Liver (tissue), 9 donors: ENCODE results near the gene AHI1. TPM values are rescaled to one million over a fixed set of nuclear protein-coding genes. Genes with fewer than 3 reads are reported as not detected.

ENCODE experiments used
- DNase-seq: peaks from one replicate; pipeline ENCODE4 v3.0.0-alpha.2; 2017; ENCODE audit warnings: low spot score
- H3K27ac ChIP-seq, 2 donors: one replicate each; pipeline ENCODE4 v1.7.0; 2013; ENCODE audit warnings: inconsistent platforms in 2 of 2, low read length in 2 of 2, control low read depth in 1 of 2, low read depth in 1 of 2, mild to moderate bottlenecking in 1 of 2
- H3K27me3 ChIP-seq, 4 donors: one replicate each; pipeline versions ENCODE4 v1.6.1 to v1.7.0; 2013; ENCODE audit warnings: low read length in 3 of 4, inconsistent platforms in 1 of 4, mild to moderate bottlenecking in 1 of 4, moderate library complexity in 1 of 4; ENCODE audit not compliant: control insufficient read depth in 4 of 4, insufficient read depth in 4 of 4
- H3K36me3 ChIP-seq, 4 donors: one replicate each; pipeline versions ENCODE4 v1.6.1 to v1.7.0; 2013; ENCODE audit warnings: low read length in 3 of 4, mild to moderate bottlenecking in 3 of 4, low read depth in 1 of 4, moderate library complexity in 1 of 4; ENCODE audit not compliant: control insufficient read depth in 4 of 4, insufficient read depth in 3 of 4
- H3K4me1 ChIP-seq, 4 donors: one replicate each; pipeline versions ENCODE4 v1.6.1 to v1.7.0; 2013; ENCODE audit warnings: low read length in 3 of 4, mild to moderate bottlenecking in 3 of 4, moderate library complexity in 1 of 4; ENCODE audit not compliant: control insufficient read depth in 4 of 4, insufficient read depth in 4 of 4
- H3K4me3 ChIP-seq, 3 donors: one replicate each; pipeline versions ENCODE4 v1.6.1 to v1.7.0; 2013; ENCODE audit warnings: low read length in 3 of 3, control low read depth in 1 of 3, low read depth in 1 of 3, mild to moderate bottlenecking in 1 of 3
- H3K9ac ChIP-seq, 2 donors: one replicate each; pipeline ENCODE4 v1.7.0; 2013; ENCODE audit warnings: low read length in 2 of 2, mild to moderate bottlenecking in 2 of 2, moderate library complexity in 2 of 2, control low read depth in 1 of 2, low read depth in 1 of 2
- H3K9me3 ChIP-seq, 4 donors: one replicate each; pipeline versions ENCODE4 v1.6.1 to v1.7.0; 2013; ENCODE audit warnings: low read length in 3 of 4; ENCODE audit not compliant: control insufficient read depth in 4 of 4
- ATF3 ChIP-seq: IDR thresholded peaks from 2 replicates; pipeline ENCODE4 v1.6.1; 2016; ENCODE audit warnings: antibody characterized with exemption
- CTCF ChIP-seq: fragments of 150-350 bp; IDR thresholded peaks from 2 replicates; pipeline ENCODE4 v1.5.1; 2017; ENCODE audit warnings: improper control_type of control experiment, low read depth, low read length; ENCODE audit not compliant: missing input control
- EGR1 ChIP-seq, 2 donors: IDR thresholded peaks; 2 replicates each; pipeline ENCODE4 v1.6.1; 2016 to 2018; ENCODE audit warnings: antibody characterized with exemption in 2 of 2, low read depth in 2 of 2
- FOXA1 ChIP-seq: IDR thresholded peaks from 2 replicates; pipeline ENCODE4 v1.6.1; 2016; ENCODE audit warnings: antibody characterized with exemption
- FOXA2 ChIP-seq: IDR thresholded peaks from 2 replicates; pipeline ENCODE4 v1.6.1; 2016; ENCODE audit warnings: antibody characterized with exemption
- GABPA ChIP-seq, 2 donors: IDR thresholded peaks in 1 of 2; conservative IDR thresholded peaks in 1 of 2; 2 replicates each; pipeline ENCODE4 v1.6.1; 2016; ENCODE audit warnings: antibody characterized with exemption in 2 of 2, mild to moderate bottlenecking in 1 of 2, moderate library complexity in 1 of 2
- HNF4A ChIP-seq, 2 donors: conservative IDR thresholded peaks; 2 replicates each; pipeline ENCODE4 v1.6.1; 2016; ENCODE audit warnings: antibody characterized with exemption in 2 of 2, mild to moderate bottlenecking in 2 of 2
- HNF4G ChIP-seq: IDR thresholded peaks from 2 replicates; pipeline ENCODE4 v1.6.1; 2016; ENCODE audit warnings: antibody characterized with exemption
- JUND ChIP-seq, 2 donors: IDR thresholded peaks; 2 replicates each; pipeline ENCODE4 v1.6.1; 2016; ENCODE audit warnings: antibody characterized with exemption in 2 of 2
- MAX ChIP-seq: IDR thresholded peaks from 2 replicates; pipeline ENCODE4 v1.6.1; 2016; ENCODE audit warnings: antibody characterized with exemption
- NR2F2 ChIP-seq: IDR thresholded peaks from 2 replicates; pipeline ENCODE4 v1.6.1; 2016; ENCODE audit warnings: antibody characterized with exemption
- RAD21 ChIP-seq, 2 donors: IDR thresholded peaks; 2 replicates each; pipeline ENCODE4 v1.6.1; 2016; ENCODE audit warnings: antibody characterized with exemption in 2 of 2, mild to moderate bottlenecking in 2 of 2
- REST ChIP-seq: IDR thresholded peaks from 2 replicates; pipeline ENCODE4 v1.6.1; 2016; ENCODE audit warnings: antibody characterized with exemption, mild to moderate bottlenecking
- RXRA ChIP-seq, 2 donors: IDR thresholded peaks; 2 replicates each; pipeline ENCODE4 v1.6.1; 2017 to 2018; ENCODE audit warnings: antibody characterized with exemption in 2 of 2, mild to moderate bottlenecking in 1 of 2
- SP1 ChIP-seq: IDR thresholded peaks from 2 replicates; pipeline ENCODE4 v1.6.1; 2018; ENCODE audit warnings: antibody characterized with exemption, mild to moderate bottlenecking
- TAF1 ChIP-seq: conservative IDR thresholded peaks from 2 replicates; pipeline ENCODE4 v1.6.1; 2016; ENCODE audit warnings: antibody characterized with exemption, mild to moderate bottlenecking
- YY1 ChIP-seq: IDR thresholded peaks from 2 replicates; pipeline ENCODE4 v1.6.1; 2016; ENCODE audit warnings: antibody characterized with exemption, mild to moderate bottlenecking
- ZBTB33 ChIP-seq: IDR thresholded peaks from 2 replicates; pipeline ENCODE4 v1.6.1; 2016; ENCODE audit warnings: antibody characterized with exemption
- WGBS: extraction: QIAGEN DNeasy Blood & Tissue Kit; methylation state at CpG from one replicate; pipeline ENCODE4 v1.1.7; 2013; 5-methylcytosine and 5-hydroxymethylcytosine counted together
- polyA plus RNA-seq, 2 donors: library from polyadenylated mRNA; stranded (reverse) in 1 of 2; unstranded in 1 of 2; fragments of 200-250 nt in 1 of 2; fragments of >200 nt in 1 of 2; fragmentation: Nextera tagmentation in 1 of 2; extraction: Ambion mirVana in 1 of 2; gene quantifications; one replicate each; pipeline versions ENCODE4 v1.2.1 to v1.2.3, GENCODE V29; 2013 to 2015
- total RNA-seq, 2 donors: library from RNA; depleted of rRNA; stranded (reverse); fragments of >200 nt; gene quantifications; one replicate each; pipeline ENCODE4 v1.2.3, GENCODE V29; 2014
- donor health status: healthy.
- donor health status: healthy.
- donor health status: healthy.
- donor health status: healthy.
- donor health status: healthy.

AHI1 gene
- total and polyA plus RNA-seq, 4 donors, result 2.0 to 14.4 (median 9.0) TPM

- no peak for DNase-seq
- TF ChIP-seq HNF4G (no peak), HNF4A (conservative IDR thresholded peaks at IDR 0.05) (no peak), FOXA1 (no peak), RAD21 (IDR thresholded peaks at IDR 0.05) (no peak), GABPA (IDR thresholded peaks at IDR 0.05 in 1 of 2, conservative IDR thresholded peaks at IDR 0.05 in 1 of 2) (no peak), EGR1 (IDR thresholded peaks at IDR 0.05; ENCODE audit: low read depth in 2 of 2) (no peak), REST (no peak), RXRA (IDR thresholded peaks at IDR 0.05) (no peak), TAF1 (no peak), FOXA2 (no peak), JUND (IDR thresholded peaks at IDR 0.05) (no peak), MAX (no peak), SP1 (no peak), ATF3 (no peak), NR2F2 (no peak), CTCF (no peak), ZBTB33 (no peak)
- H3K27ac ChIP-seq, result no peak overlapping the region
- peaks cover 0 to 7% (median 4%) of the 10 kb centered on the region in 4 donors for H3K36me3 ChIP-seq
- H3K4me1 ChIP-seq, result no peaks in the 10 kb centered on the region
- no peaks in the 10 kb centered on the region for H3K9me3 ChIP-seq
- WGBS, result 96% methylated on average over 1 of the region's 1 CpG
- H3K9ac ChIP-seq, result no peak overlapping the region
- H3K4me3 ChIP-seq, result no peak overlapping the region
- H3K27me3 ChIP-seq, result no peaks in the 10 kb centered on the region
Observed at GRCh38 chr6:135412761-135413160, 84.8 kb downstream of the AHI1 start.

- no peak for DNase-seq
- Histone ChIP-seq H3K27me3 (no peaks in the 10 kb centered on the region), H3K4me3 (no peak overlapping the region), H3K9ac (no peak overlapping the region), H3K27ac (no peak overlapping the region), H3K9me3 (no peaks in the 10 kb centered on the region), H3K4me1 (no peaks in the 10 kb centered on the region), H3K36me3 (peaks cover 0 to 7% (median 4%) of the 10 kb centered on the region in 4 donors)
- WGBS, result 98% methylated on average over 2 of the region's 2 CpGs
- TF ChIP-seq NR2F2 (no peak), RAD21 (IDR thresholded peaks at IDR 0.05) (no peak), REST (no peak), GABPA (IDR thresholded peaks at IDR 0.05 in 1 of 2, conservative IDR thresholded peaks at IDR 0.05 in 1 of 2) (no peak), ATF3 (no peak), TAF1 (no peak), EGR1 (IDR thresholded peaks at IDR 0.05; ENCODE audit: low read depth in 2 of 2) (no peak), FOXA2 (no peak), CTCF (no peak), YY1 (no peak)
Observed at GRCh38 chr6:135411849-135412248, 85.7 kb downstream of the AHI1 start.
